K562 (cell line): ENCODE results near the gene TRAF1. TPM values are rescaled to one million over a fixed set of nuclear protein-coding genes. Genes with fewer than 3 reads are reported as not detected.

Experiments used
- ATAC-seq: fragments of 200-7000 bp; cut with Tn5 transposase; 3 replicates; pipeline ENCODE4 v1.9.1; 2020; ENCODE audit warnings: moderate library complexity
- BruUV-seq: library from RNA; stranded (reverse); fragments of 400-500 nt; replicated peaks from 2 replicates; lab custom pipeline; 2021; lab: Mats Ljungman, UMichigan
- CTCF ChIA-PET: fragments of 300-600 bp; formaldehyde crosslinking; extraction: SDS; loops from one replicate; lab custom pipeline; 2021; ENCODE audit warnings: low intra/inter-chr PET ratio; lab: Yijun Ruan, JAX
- POLR2A ChIA-PET: fragments of 300-600, 350-650 bp; sonication (Branson Sonifier 250); formaldehyde crosslinking; extraction: SDS; loops from one replicate; lab custom pipeline; 2021; ENCODE audit warnings: antibody characterized with exemption, inconsistent platforms; lab: Yijun Ruan, JAX
- DNase-seq, 4 experiments: peaks; one replicate each; pipeline versions ENCODE4 v3.0.0 to v3.0.0-alpha.2; 2011 to 2018; ENCODE audit warnings: low spot score in 3 of 4, mixed read lengths in 3 of 4; ENCODE audit errors: extremely low read depth in 1 of 4
- FAIRE-seq: peaks from 2 replicates; lab custom pipeline; 2011; peaks lifted over from hg19 to GRCh38; lab: Jason Lieb, UNC
- H2AFZ ChIP-seq: 2 replicates; pipeline ENCODE4 v1.6.0; 2011; ENCODE audit warnings: low read depth, low read length, control low read depth, inconsistent platforms
- H3K27ac ChIP-seq: fragments of 200-600 bp; 3 replicates; pipeline ENCODE4 v1.8.0; 2011; ENCODE audit warnings: low read depth, mild to moderate bottlenecking, control low read depth, inconsistent platforms, low read length, moderate library complexity, mixed read lengths; ENCODE audit errors: extremely low read depth
- H3K27me3 ChIP-seq, 2 experiments: fragments of 300-600 bp in 1 of 2; 2 replicates in 1 of 2; 3 replicates in 1 of 2; pipeline versions ENCODE4 v1.6.0 to v1.8.0; 2011; ENCODE audit warnings: inconsistent platforms in 2 of 2, low read length in 2 of 2, mild to moderate bottlenecking in 1 of 2, mixed read lengths in 1 of 2, moderate library complexity in 1 of 2; ENCODE audit not compliant: control insufficient read depth in 2 of 2, insufficient read depth in 2 of 2
- H3K36me3 ChIP-seq: fragments of 300-600 bp; 3 replicates; pipeline ENCODE4 v1.8.0; 2011; ENCODE audit warnings: mild to moderate bottlenecking, low read length, inconsistent platforms; ENCODE audit not compliant: control insufficient read depth, insufficient read depth
- H3K4me1 ChIP-seq, 2 experiments: fragments of 200-600 bp in 1 of 2; replicated peaks in 1 of 2; 2 replicates in 1 of 2; 3 replicates in 1 of 2; pipeline versions ENCODE4 v1.5.1 to v1.8.0; 2011; ENCODE audit warnings: inconsistent platforms in 2 of 2, low read length in 2 of 2, mild to moderate bottlenecking in 1 of 2, mixed read lengths in 1 of 2, moderate library complexity in 1 of 2; ENCODE audit not compliant: control insufficient read depth in 2 of 2, insufficient read depth in 2 of 2
- H3K4me2 ChIP-seq: 2 replicates; pipeline ENCODE4 v1.6.1; 2011; ENCODE audit warnings: low read length, control low read depth, inconsistent platforms, mixed read lengths; ENCODE audit not compliant: insufficient read depth
- H3K4me3 ChIP-seq: fragments of 200-600 bp; sonication (generic), shearing (Covaris generic); 2 replicates; pipeline ENCODE4 v1.5.1; 2016; ENCODE audit warnings: control low read depth, inconsistent platforms
- H3K79me2 ChIP-seq: fragments of 200-600 bp; 3 replicates; pipeline ENCODE4 v1.8.0; 2011; ENCODE audit warnings: low read length, inconsistent platforms; ENCODE audit not compliant: control insufficient read depth, insufficient read depth
- H3K9ac ChIP-seq, 2 experiments: 2 replicates each; pipeline versions ENCODE4 v1.6.0 to v1.6.1; 2011; ENCODE audit warnings: low read depth in 2 of 2, low read length in 2 of 2, control low read depth in 1 of 2, inconsistent platforms in 1 of 2, mild to moderate bottlenecking in 1 of 2, mixed read lengths in 1 of 2; ENCODE audit not compliant: insufficient read depth in 1 of 2
- H3K9me1 ChIP-seq: one replicate; pipeline ENCODE4 v1.6.0; 2011; ENCODE audit warnings: inconsistent platforms, mild to moderate bottlenecking, low read length, moderate library complexity; ENCODE audit not compliant: control insufficient read depth, insufficient read depth
- H3K9me3 ChIP-seq: replicated peaks from 2 replicates; pipeline ENCODE4 v1.5.1; 2011; ENCODE audit warnings: low read depth, low read length, inconsistent platforms; ENCODE audit not compliant: control insufficient read depth, insufficient read depth
- H4K20me1 ChIP-seq: replicated peaks from 2 replicates; pipeline ENCODE4 v1.6.1; 2011; ENCODE audit warnings: low read length, inconsistent platforms, mixed read lengths; ENCODE audit not compliant: control insufficient read depth, insufficient read depth
- ATF7 ChIP-seq: fragments of 450-650 bp; IDR thresholded peaks from 2 replicates; pipeline ENCODE4 v1.7.1; 2014; ENCODE audit warnings: mild to moderate bottlenecking, moderate library complexity
- CBFA2T3 ChIP-seq: fragments of 450-650 bp; IDR thresholded peaks from 2 replicates; pipeline ENCODE4 v1.6.1; 2017
- CBFB ChIP-seq: sonication (generic); formaldehyde crosslinking; IDR thresholded peaks from 2 replicates; pipeline ENCODE4 v1.4.0; 2020; ENCODE audit warnings: mild to moderate bottlenecking, missing genetic modification reagents
- E2F3 ChIP-seq: fragments of 250-450 bp; sonication (Bioruptor Pico); IDR thresholded peaks from 2 replicates; pipeline ENCODE4 v1.4.0; 2020; ENCODE audit warnings: mild to moderate bottlenecking
- FOXP1 ChIP-seq: sonication (generic); formaldehyde crosslinking; IDR thresholded peaks from 2 replicates; pipeline ENCODE4 v1.8.0; 2022; ENCODE audit warnings: mild to moderate bottlenecking, missing genetic modification reagents
- HMG20A ChIP-seq: fragments of 450-650 bp; formaldehyde crosslinking; conservative IDR thresholded peaks from 2 replicates; pipeline ENCODE4 v1.4.0; 2020; ENCODE audit warnings: mild to moderate bottlenecking, mixed read lengths
- MAFK ChIP-seq: IDR thresholded peaks from 2 replicates; pipeline ENCODE4 v1.6.1; 2011; ENCODE audit warnings: low read length, improper control_type of control experiment
- RFX7 ChIP-seq: fragments of 250-450 bp; sonication (Bioruptor Pico); IDR thresholded peaks from 2 replicates; pipeline ENCODE4 v1.5.1; 2021; ENCODE audit warnings: mild to moderate bottlenecking
- RUNX1 ChIP-seq: sonication (generic); IDR thresholded peaks from 2 replicates; pipeline ENCODE4 v1.6.1; 2016; ENCODE audit warnings: antibody characterized with exemption, low read depth
- TCF7L2 ChIP-seq: fragments of 150-350 bp; IDR thresholded peaks from 2 replicates; pipeline ENCODE4 v1.6.1; 2016; ENCODE audit warnings: low read depth, mild to moderate bottlenecking, low read length, moderate library complexity
- ZNF41 ChIP-seq: fragments of 250-450 bp; sonication (Bioruptor Pico); conservative IDR thresholded peaks from 2 replicates; pipeline ENCODE4 v1.4.0; 2020; ENCODE audit warnings: mild to moderate bottlenecking
- ZNF584 ChIP-seq: fragments of 200-800 bp; sonication (Bioruptor generic); IDR thresholded peaks from 2 replicates; pipeline ENCODE4 v1.6.1; 2016; ENCODE audit warnings: low read depth, mild to moderate bottlenecking, missing genetic modification characterization, missing compliant biosample characterization
- ZNF717 ChIP-seq: fragments of 250-450 bp; sonication (Bioruptor Pico); IDR thresholded peaks from 2 replicates; pipeline ENCODE4 v1.5.0; 2021
- WGBS: fragments of 100-300 bp; shearing (Covaris generic); methylation state at CpG from one replicate; pipeline ENCODE4 v1.1.6; 2016; ENCODE audit warnings: low coverage, mixed read lengths; ENCODE audit not compliant: insufficient coverage; ENCODE audit errors: missing lambda C conversion rate; 5-methylcytosine and 5-hydroxymethylcytosine counted together
- in situ Hi-C: fragments of 300-500 bp; cut with MboI; formaldehyde crosslinking; loops from 4 replicates; pipeline ENCODE4 v1.15.0; 2018; ENCODE audit warnings: inconsistent platforms, mixed read lengths
- intact Hi-C: fragments of 100-400 bp; cut with micrococcal nuclease; formaldehyde crosslinking; loops from 2 replicates; pipeline ENCODE4 v1.14.2; 2022
- polyA plus RNA-seq, 8 experiments: library from polyadenylated mRNA; depleted of rRNA in 4 of 8; stranded (reverse) in 5 of 8; unstranded in 3 of 8; fragments of >200 nt; fragmentation: Nextera tagmentation in 2 of 8; fragmentation: Illumina TruSeq in 1 of 8; extraction: Ambion mirVana in 2 of 8; extraction: Trizol in 1 of 8; gene quantifications; 2 replicates each; pipeline versions ENCODE4 v1.2.1 to v1.2.3, GENCODE V29; 2011 to 2014; ENCODE audit warnings: inconsistent platforms in 1 of 8, missing spikeins in 1 of 8
- total RNA-seq, 7 experiments: library from RNA; depleted of rRNA in 6 of 7; stranded (reverse); fragments of >200 nt in 6 of 7; fragmentation: Illumina TruSeq in 2 of 7; extraction: Trizol in 2 of 7; gene quantifications; 2 replicates each; pipeline versions ENCODE4 v1.2.1 to v1.2.3, GENCODE V29; 2011 to 2021; ENCODE audit warnings: low replicate concordance in 1 of 7
- TF ChIP-seq, protein P1 (sequence below): sonication (generic); formaldehyde crosslinking; IDR thresholded peaks from 2 replicates; pipeline ENCODE4 v1.8.0; 2022; ENCODE audit warnings: mild to moderate bottlenecking, missing genetic modification reagents, borderline replicate concordance
- TF ChIP-seq, protein P2 (sequence below): fragments of 250-450 bp; sonication (Bioruptor Pico); IDR thresholded peaks from 2 replicates; pipeline ENCODE4 v1.5.0; 2021; ENCODE audit warnings: mild to moderate bottlenecking, moderate library complexity

The TRAF1 gene
- total and polyA plus RNA-seq, 9 of the 15 experiments (the other 6 are each of a cell fraction or from before 2014, with no cell fraction given) = 0.01 to 1.1 (median 0.04) TPM; not detected in 2

GRCh38 chr9:120948824-120949223, 22.2 kb upstream of the TRAF1 start:
- ATAC-seq = no peak
- 31% methylated on average over 1 of the region's 1 CpG for WGBS

GRCh38 chr9:120947222-120947621, 20.6 kb upstream of the TRAF1 start:
- Histone ChIP-seq H4K20me1 (no peaks in the 10 kb centered on the region), H3K4me2 (no peak overlapping the region), H3K9me3 (no peaks in the 10 kb centered on the region), H3K4me3 (no peak overlapping the region), H3K9me1 (no peaks in the 10 kb centered on the region), H2AFZ (no peak overlapping the region), H3K4me1 (no peaks in the 10 kb centered on the region; a peak in 1 of 5 replicates), H3K36me3 (no peaks in the 10 kb centered on the region), H3K27me3 (no peaks in the 10 kb centered on the region), H3K27ac (no peak overlapping the region), H3K79me2 (no peaks in the 10 kb centered on the region), H3K9ac (no peak overlapping the region)
- no TSS peak for BruUV-seq
- 12% methylated on average over 2 of the region's 2 CpGs for WGBS
- in situ Hi-C loops (loop anchor here (5.0 to 25.0 kb wide), 2 partner anchors 195 to 335 kb away; no protein-coding TSS in a partner anchor), intact Hi-C loops (no loop called here)
- ATAC-seq = no peak
- no peak for FAIRE-seq
- no peak for DNase-seq
- TF ChIP-seq, protein P1, sequence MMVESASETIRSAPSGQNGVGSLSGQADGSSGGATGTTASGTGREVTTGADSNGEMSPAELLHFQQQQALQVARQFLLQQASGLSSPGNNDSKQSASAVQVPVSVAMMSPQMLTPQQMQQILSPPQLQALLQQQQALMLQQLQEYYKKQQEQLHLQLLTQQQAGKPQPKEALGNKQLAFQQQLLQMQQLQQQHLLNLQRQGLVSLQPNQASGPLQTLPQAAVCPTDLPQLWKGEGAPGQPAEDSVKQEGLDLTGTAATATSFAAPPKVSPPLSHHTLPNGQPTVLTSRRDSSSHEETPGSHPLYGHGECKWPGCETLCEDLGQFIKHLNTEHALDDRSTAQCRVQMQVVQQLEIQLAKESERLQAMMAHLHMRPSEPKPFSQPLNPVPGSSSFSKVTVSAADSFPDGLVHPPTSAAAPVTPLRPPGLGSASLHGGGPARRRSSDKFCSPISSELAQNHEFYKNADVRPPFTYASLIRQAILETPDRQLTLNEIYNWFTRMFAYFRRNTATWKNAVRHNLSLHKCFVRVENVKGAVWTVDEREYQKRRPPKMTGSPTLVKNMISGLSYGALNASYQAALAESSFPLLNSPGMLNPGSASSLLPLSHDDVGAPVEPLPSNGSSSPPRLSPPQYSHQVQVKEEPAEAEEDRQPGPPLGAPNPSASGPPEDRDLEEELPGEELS (CRISPR knock-in tag) = no peak
- TF ChIP-seq TCF7L2 (no peak), RFX7 (CRISPR knock-in tag) (no peak), RUNX1 (no peak), E2F3 (CRISPR knock-in tag) (no peak)
- TF ChIP-seq, protein P2, sequence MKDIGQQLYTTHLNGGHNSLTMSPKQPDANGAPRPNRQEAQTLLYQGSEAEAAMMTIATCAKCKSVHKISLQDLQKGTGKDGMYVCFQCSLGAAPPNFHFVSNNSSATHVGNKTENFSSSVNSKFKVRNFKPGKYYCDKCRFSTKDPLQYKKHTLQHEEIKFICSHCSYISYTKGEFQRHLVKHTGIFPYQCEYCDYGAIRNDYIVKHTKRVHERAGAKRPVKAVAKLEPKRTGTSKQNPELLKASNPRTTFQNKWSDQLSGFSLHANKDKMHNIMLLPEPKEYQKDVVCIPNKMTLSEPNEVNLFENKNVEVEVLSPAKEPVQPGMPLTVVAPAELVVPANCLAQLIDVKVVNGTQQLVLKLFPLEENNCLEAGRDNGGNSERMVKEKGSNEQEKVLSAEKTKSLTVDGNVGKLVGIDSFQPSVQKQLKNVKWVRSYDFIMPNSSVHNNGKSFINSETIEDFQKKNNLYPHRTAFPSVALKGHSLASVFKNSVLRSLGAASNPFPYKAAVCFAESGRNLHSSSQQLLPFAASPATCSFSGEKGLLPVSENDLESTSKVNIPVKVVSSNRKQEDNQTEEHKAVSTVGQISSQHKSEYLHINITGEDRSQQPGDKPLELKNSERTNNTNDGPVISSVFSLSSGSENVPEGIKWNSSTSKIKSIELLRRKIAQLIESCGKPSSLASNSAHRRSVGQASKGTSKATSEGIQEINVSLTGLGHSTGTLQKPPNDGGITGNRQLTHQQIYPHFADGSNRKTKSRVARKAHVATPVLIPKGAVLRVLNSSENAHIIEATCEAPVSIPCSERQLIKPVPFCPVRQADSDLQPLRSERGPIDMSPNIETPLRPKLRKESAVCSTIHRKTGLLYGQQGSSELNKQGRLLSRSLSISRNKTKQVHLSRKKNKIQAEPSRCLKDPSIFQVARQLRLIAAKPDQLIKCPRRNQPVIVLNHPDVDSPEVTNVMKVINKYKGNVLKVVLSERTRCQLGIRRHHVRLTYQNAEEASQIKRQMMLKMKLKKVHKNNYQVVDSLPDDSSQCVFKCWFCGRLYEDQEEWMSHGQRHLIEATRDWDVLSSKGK (CRISPR knock-in tag) = no peak
- POLR2A ChIA-PET = no interaction called here
- CTCF ChIA-PET = no interaction called here

More at GRCh38 chr9:120948824-120949223, 22.2 kb upstream of the TRAF1 start:
- no peaks in the 10 kb centered on the region; a peak in 1 of 5 replicates for H3K4me1 ChIP-seq
- no peaks in the 10 kb centered on the region for H3K9me1 ChIP-seq
- H2AFZ ChIP-seq = no peak overlapping the region
- POLR2A ChIA-PET = no interaction called here
- H3K27ac ChIP-seq = no peak overlapping the region
- H3K4me3 ChIP-seq = no peak overlapping the region
- no peaks in the 10 kb centered on the region for H3K9me3 ChIP-seq
- TF ChIP-seq CBFA2T3 = no peak
- TF ChIP-seq ATF7 = no peak
- no peak for TF ChIP-seq ZNF41 (CRISPR knock-in tag)
- TF ChIP-seq MAFK = no peak
- no peak for TF ChIP-seq CBFB
- no peak for TF ChIP-seq ZNF717 (CRISPR knock-in tag)
- no peak for TF ChIP-seq HMG20A (CRISPR knock-in tag)
- TF ChIP-seq FOXP1 (CRISPR knock-in tag) = no peak
- no peak for TF ChIP-seq ZNF584 (CRISPR knock-in tag)
- TF ChIP-seq, all 486 proteins: peak for 0
- DNase-seq (no peak), FAIRE-seq (no peak)
- Histone ChIP-seq H3K27me3 (no peaks in the 10 kb centered on the region), H3K36me3 (no peaks in the 10 kb centered on the region), H4K20me1 (no peaks in the 10 kb centered on the region), H3K4me2 (no peak overlapping the region), H3K79me2 (no peaks in the 10 kb centered on the region), H3K9ac (no peak overlapping the region)
- in situ Hi-C loops = loop anchor here (5.0 to 25.0 kb wide), 2 partner anchors 197 to 337 kb away; no protein-coding TSS in a partner anchor
- intact Hi-C loops = no loop called here
- no TSS peak for BruUV-seq
- CTCF ChIA-PET = interaction anchor here (0.6 kb wide), 1 partner anchor 17 kb away, joined by 3 read pairs; no protein-coding TSS in a partner anchor
